ENCODE results near the gene F8.
"Not testable (repeated sequence)": the region's sequence is repeated elsewhere in the genome, so short reads cannot be mapped to it uniquely, and the experiment has no call there.

Gene F8

GRCh38 chrX:154827194-154828015 is 195.1 kb downstream of the F8 start:
- H3K9me3 ChIP-seq (ENCODE audit: low read length) = no peaks in the 10 kb centered on the region
- H3K4me1 ChIP-seq (ENCODE audit: insufficient read depth, low read length, severe bottlenecking) = peaks cover 10% of the 10 kb centered on the region
- no peaks in the 10 kb centered on the region for H3K9me2 ChIP-seq (ENCODE audit: low read depth, low read length)
- H4K20me1 ChIP-seq (ENCODE audit: insufficient read depth, low read length) = no peaks in the 10 kb centered on the region
- peak overlapping the region; percentile 39; the same call in 1 of the 2 replicates for H3K4me2 ChIP-seq (ENCODE audit: low read length)
- H3K79me2 ChIP-seq (ENCODE audit: insufficient read depth, low read length) = no peaks in the 10 kb centered on the region
- no peaks in the 10 kb centered on the region for H3K36me3 ChIP-seq (ENCODE audit: insufficient read depth, low read length)
- no peak overlapping the region for H2AFZ ChIP-seq (ENCODE audit: low read length)
- H3F3A ChIP-seq (ENCODE audit: insufficient read depth, low read length) = no peaks in the 10 kb centered on the region
- H3K4me3 ChIP-seq (ENCODE audit: low read depth, low read length, poor library complexity, severe bottlenecking) = no peak overlapping the region
- H3K9ac ChIP-seq (ENCODE audit: low read length) = no peak overlapping the region; the same call in 1 of the 2 replicates
- H3K27me3 ChIP-seq (ENCODE audit: insufficient read depth, low read length) = no peaks in the 10 kb centered on the region
- no peak overlapping the region for H3K27ac ChIP-seq (ENCODE audit: low read depth, low read length, poor library complexity, severe bottlenecking)
- TF ChIP-seq EZH2 (IDR thresholded peaks at IDR 0.05; ENCODE audit: borderline replicate concordance, low read length) (no peak), CTCF (IDR thresholded peaks at IDR 0.05; ENCODE audit: low read length) (no peak)

- H3K36me3 ChIP-seq (ENCODE audit: insufficient read depth, low read length); H3K4me3 ChIP-seq (ENCODE audit: low read depth, low read length, poor library complexity, severe bottlenecking); H3K9ac ChIP-seq (ENCODE audit: low read length); H3K4me2 ChIP-seq (ENCODE audit: low read length); H3K79me2 ChIP-seq (ENCODE audit: insufficient read depth, low read length); H3K27me3 ChIP-seq (ENCODE audit: insufficient read depth, low read length); H3K27ac ChIP-seq (ENCODE audit: low read depth, low read length, poor library complexity, severe bottlenecking); H4K20me1 ChIP-seq (ENCODE audit: insufficient read depth, low read length); H3K9me2 ChIP-seq (ENCODE audit: low read depth, low read length); H2AFZ ChIP-seq (ENCODE audit: low read length); H3K9me3 ChIP-seq (ENCODE audit: low read length); H3F3A ChIP-seq (ENCODE audit: insufficient read depth, low read length): not testable (repeated sequence)
- peaks cover 10% of the 10 kb centered on the region for H3K4me1 ChIP-seq (ENCODE audit: insufficient read depth, low read length, severe bottlenecking)
These were observed 196.9 kb downstream of the F8 start for GRCh38 chrX:154825586-154825985.

- Histone ChIP-seq H3K27ac (ENCODE audit: low read depth, low read length, poor library complexity, severe bottlenecking) (no peak overlapping the region), H3K36me3 (ENCODE audit: insufficient read depth, low read length) (no peaks in the 10 kb centered on the region), H3K9me3 (ENCODE audit: low read length) (no peaks in the 10 kb centered on the region), H3K9me2 (ENCODE audit: low read depth, low read length) (no peaks in the 10 kb centered on the region), H3F3A (ENCODE audit: insufficient read depth, low read length) (no peaks in the 10 kb centered on the region), H3K9ac (ENCODE audit: low read length) (no peak overlapping the region), H3K4me2 (ENCODE audit: low read length) (no peak overlapping the region), H3K27me3 (ENCODE audit: insufficient read depth, low read length) (no peaks in the 10 kb centered on the region), H2AFZ (ENCODE audit: low read length) (no peak overlapping the region), H3K4me1 (ENCODE audit: insufficient read depth, low read length, severe bottlenecking) (peaks cover 17% of the 10 kb centered on the region), H4K20me1 (ENCODE audit: insufficient read depth, low read length) (no peaks in the 10 kb centered on the region), H3K79me2 (ENCODE audit: insufficient read depth, low read length) (no peaks in the 10 kb centered on the region), H3K4me3 (ENCODE audit: low read depth, low read length, poor library complexity, severe bottlenecking) (no peak overlapping the region)
- no peak for TF ChIP-seq EZH2 (IDR thresholded peaks at IDR 0.05; ENCODE audit: borderline replicate concordance, low read length)
- no peak for TF ChIP-seq CTCF (IDR thresholded peaks at IDR 0.05; ENCODE audit: low read length)
These were observed 197.9 kb downstream of the F8 start for GRCh38 chrX:154824638-154825037.

GRCh38 chrX:154822029-154822428 is 200.5 kb downstream of the F8 start:
- Histone ChIP-seq H3K27ac (ENCODE audit: low read depth, low read length, poor library complexity, severe bottlenecking) (no peak overlapping the region), H3F3A (ENCODE audit: insufficient read depth, low read length) (no peaks in the 10 kb centered on the region), H3K4me1 (ENCODE audit: insufficient read depth, low read length, severe bottlenecking) (peaks cover 18% of the 10 kb centered on the region), H3K36me3 (ENCODE audit: insufficient read depth, low read length) (no peaks in the 10 kb centered on the region; the same call in 1 of the 2 replicates), H3K9me3 (ENCODE audit: low read length) (no peaks in the 10 kb centered on the region), H3K79me2 (ENCODE audit: insufficient read depth, low read length) (no peaks in the 10 kb centered on the region), H3K4me3 (ENCODE audit: low read depth, low read length, poor library complexity, severe bottlenecking) (no peak overlapping the region), H3K9me2 (ENCODE audit: low read depth, low read length) (no peaks in the 10 kb centered on the region), H3K27me3 (ENCODE audit: insufficient read depth, low read length) (no peaks in the 10 kb centered on the region), H4K20me1 (ENCODE audit: insufficient read depth, low read length) (no peaks in the 10 kb centered on the region), H3K9ac (ENCODE audit: low read length) (no peak overlapping the region), H2AFZ (ENCODE audit: low read length) (no peak overlapping the region), H3K4me2 (ENCODE audit: low read length) (no peak overlapping the region)
- TF ChIP-seq EZH2 (IDR thresholded peaks at IDR 0.05; ENCODE audit: borderline replicate concordance, low read length) = no peak
- TF ChIP-seq CTCF (IDR thresholded peaks at IDR 0.05; ENCODE audit: low read length) = no peak
